HG03039 (cell line): ENCODE measurements around the gene MRPL27.

Experiments used
- ATAC-seq: cut with Tn5 transposase; IDR thresholded peaks from one replicate; pipeline ENCODE4 v1.9.1; 2021; ENCODE audit warnings: mild to moderate bottlenecking, moderate library complexity; ENCODE audit not compliant: unreplicated experiment

Gene MRPL27

GRCh38 chr17:50319306-50320004 is 53.5 kb downstream of the MRPL27 start:
- ATAC-seq: no peak

- ATAC-seq: no peak
These were observed 54.3 kb downstream of the MRPL27 start for GRCh38 chr17:50318501-50319285.
